ENCODE measurements around the gene SIL1. TPM values are rescaled to one million over a fixed set of nuclear protein-coding genes. Genes with fewer than 3 reads are reported as not detected.
A peak's percentile ranks its signal among the peaks of the same experiment; 100 is the strongest.
"Not testable (repeated sequence)": the region's sequence is repeated elsewhere in the genome, so short reads cannot be mapped to it uniquely, and the experiment has no call there.

SIL1 gene
- polyA plus RNA-seq, 1 experiment = 90.5 TPM

GRCh38 chr5:139193928-139194327 is 4.2 kb downstream of the SIL1 start:
- ChIA-PET POLR2A (no interaction called here), CTCF (interaction anchor here (0.6 to 2.6 kb wide), 3 partner anchors 9 to 350 kb away, joined by 3 to 9 read pairs (median 3); no protein-coding TSS in a partner anchor)
- Histone ChIP-seq H3K4me3 (ENCODE audit: low read depth, low read length) (no peak overlapping the region), H3K27me3 (ENCODE audit: control insufficient read depth, insufficient read depth, low read length) (no peaks in the 10 kb centered on the region), H3K36me3 (ENCODE audit: control insufficient read depth, insufficient read depth, low read length) (no peaks in the 10 kb centered on the region)
- no peak for DNase-seq (ENCODE audit: low read depth)
- TF ChIP-seq CTCF (IDR thresholded peaks at IDR 0.05; ENCODE audit: insufficient read depth, low read depth, low read length) = peak; percentile 27; the same call in 1 of the 2 replicates

- POLR2A ChIA-PET; H3K36me3 ChIP-seq (ENCODE audit: control insufficient read depth, insufficient read depth, low read length); H3K4me3 ChIP-seq (ENCODE audit: low read depth, low read length); DNase-seq (ENCODE audit: low read depth); H3K27me3 ChIP-seq (ENCODE audit: control insufficient read depth, insufficient read depth, low read length): not testable (repeated sequence)
- CTCF ChIA-PET = interaction anchor here (2.6 kb wide), 1 partner anchor 10 kb away, joined by 9 read pairs; no protein-coding TSS in a partner anchor
These were observed 5.3 kb downstream of the SIL1 start for GRCh38 chr5:139192906-139193305.

- POLR2A ChIA-PET = interaction anchor here (0.6 kb wide), 1 partner anchor 398 kb away, joined by 8 read pairs; no protein-coding TSS in a partner anchor
These were observed 6.2 kb downstream of the SIL1 start for GRCh38 chr5:139191954-139192353.

GRCh38 chr5:139190125-139190524 is 8.0 kb downstream of the SIL1 start:
- POLR2A ChIA-PET = no interaction called here
- Histone ChIP-seq H3K27me3 (ENCODE audit: control insufficient read depth, insufficient read depth, low read length) (no peaks in the 10 kb centered on the region), H3K36me3 (ENCODE audit: control insufficient read depth, insufficient read depth, low read length) (no peaks in the 10 kb centered on the region), H3K4me3 (ENCODE audit: low read depth, low read length) (no peak overlapping the region)
- CTCF ChIA-PET = no interaction called here
- TF ChIP-seq CTCF (IDR thresholded peaks at IDR 0.05; ENCODE audit: insufficient read depth, low read depth, low read length) = no peak
- peak; percentile 56 for DNase-seq (ENCODE audit: low read depth)

More at GRCh38 chr5:139191954-139192353, 6.2 kb downstream of the SIL1 start:
- H3K4me3 ChIP-seq (ENCODE audit: low read depth, low read length); DNase-seq (ENCODE audit: low read depth); H3K27me3 ChIP-seq (ENCODE audit: control insufficient read depth, insufficient read depth, low read length); H3K36me3 ChIP-seq (ENCODE audit: control insufficient read depth, insufficient read depth, low read length): not testable (repeated sequence)
- CTCF ChIA-PET = interaction anchor here (1.0 to 2.6 kb wide), 3 partner anchors 9 to 23 kb away, joined by 3 to 9 read pairs (median 4); no protein-coding TSS in a partner anchor

GRCh38 chr5:139188558-139189270 is 9.5 kb downstream of the SIL1 start:
- Histone ChIP-seq H3K4me3 (ENCODE audit: low read depth, low read length) (no peak overlapping the region), H3K27me3 (ENCODE audit: control insufficient read depth, insufficient read depth, low read length) (no peaks in the 10 kb centered on the region), H3K36me3 (ENCODE audit: control insufficient read depth, insufficient read depth, low read length) (no peaks in the 10 kb centered on the region)
- CTCF ChIA-PET = interaction anchor here (0.8 kb wide), 1 partner anchor 10 kb away, joined by 3 read pairs; the partner anchor contains the start of gene SIL1
- POLR2A ChIA-PET = no interaction called here
- no peak for DNase-seq (ENCODE audit: low read depth)
- no peak for TF ChIP-seq CTCF (IDR thresholded peaks at IDR 0.05; ENCODE audit: insufficient read depth, low read depth, low read length)

GRCh38 chr5:139186752-139187326 is 11.3 kb downstream of the SIL1 start:
- TF ChIP-seq CTCF (IDR thresholded peaks at IDR 0.05; ENCODE audit: insufficient read depth, low read depth, low read length) = no peak
- Histone ChIP-seq H3K4me3 (ENCODE audit: low read depth, low read length) (no peak overlapping the region), H3K36me3 (ENCODE audit: control insufficient read depth, insufficient read depth, low read length) (no peaks in the 10 kb centered on the region), H3K27me3 (ENCODE audit: control insufficient read depth, insufficient read depth, low read length) (no peaks in the 10 kb centered on the region)
- DNase-seq (ENCODE audit: low read depth) = no peak
- ChIA-PET CTCF (no interaction called here), POLR2A (no interaction called here)

All from BJ (cell line).